Measurements from ENCODE around the gene THUMPD3.
A peak's percentile ranks its signal among the peaks of the same experiment; 100 is the strongest.

THUMPD3 gene

GRCh38 chr3:9361691-9362388 lies 1.0 kb upstream of the THUMPD3 start:
- H3K4me1 ChIP-seq (ENCODE audit: insufficient read depth, insufficient read length): no peaks in the 10 kb centered on the region
- TF ChIP-seq SUZ12 (IDR thresholded peaks at IDR 0.05; ENCODE audit: extremely low read depth, insufficient read depth, insufficient read length) (no peak), ZNF274 (IDR thresholded peaks at IDR 0.05; ENCODE audit: low read depth, low read length) (no peak), YY1 (IDR thresholded peaks at IDR 0.05; ENCODE audit: insufficient read depth, insufficient read length) (no peak)
- H3K9ac ChIP-seq (ENCODE audit: insufficient read length, low read depth): no peak overlapping the region
- no peak for DNase-seq (ENCODE audit: low read depth, low spot score)
- H3K27me3 ChIP-seq (ENCODE audit: insufficient read depth, insufficient read length): no peaks in the 10 kb centered on the region
- H3K4me3 ChIP-seq (ENCODE audit: insufficient read length, low read depth): peak overlapping the region; percentile 93
- peaks cover 42% of the 10 kb centered on the region for H3K36me3 ChIP-seq (ENCODE audit: insufficient read depth, insufficient read length, low read length)
- H3K9me3 ChIP-seq (ENCODE audit: insufficient read depth, low read length): 0 out of 2 replicates have a peak, but pooled peaks cover 6% of the 10 kb centered on the region

GRCh38 chr3:9369508-9369907 lies 6.7 kb downstream of the THUMPD3 start:
- Histone ChIP-seq H3K27me3 (ENCODE audit: insufficient read depth, insufficient read length) (no peaks in the 10 kb centered on the region), H3K9me3 (ENCODE audit: insufficient read depth, low read length) (no peaks in the 10 kb centered on the region), H3K36me3 (ENCODE audit: insufficient read depth, insufficient read length, low read length) (peaks cover 94% of the 10 kb centered on the region), H3K4me1 (ENCODE audit: insufficient read depth, insufficient read length) (no peaks in the 10 kb centered on the region), H3K4me3 (ENCODE audit: insufficient read length, low read depth) (no peak overlapping the region), H3K9ac (ENCODE audit: insufficient read length, low read depth) (no peak overlapping the region)
- TF ChIP-seq SUZ12 (IDR thresholded peaks at IDR 0.05; ENCODE audit: extremely low read depth, insufficient read depth, insufficient read length) (no peak), ZNF274 (IDR thresholded peaks at IDR 0.05; ENCODE audit: low read depth, low read length) (no peak), YY1 (IDR thresholded peaks at IDR 0.05; ENCODE audit: insufficient read depth, insufficient read length) (no peak)
- DNase-seq (ENCODE audit: low read depth, low spot score): no peak

GRCh38 chr3:9373465-9373864 lies 10.6 kb downstream of the THUMPD3 start:
- Histone ChIP-seq H3K4me1 (ENCODE audit: insufficient read depth, insufficient read length) (no peaks in the 10 kb centered on the region), H3K9me3 (ENCODE audit: insufficient read depth, low read length) (no peaks in the 10 kb centered on the region), H3K4me3 (ENCODE audit: insufficient read length, low read depth) (no peak overlapping the region), H3K9ac (ENCODE audit: insufficient read length, low read depth) (no peak overlapping the region), H3K27me3 (ENCODE audit: insufficient read depth, insufficient read length) (no peaks in the 10 kb centered on the region), H3K36me3 (ENCODE audit: insufficient read depth, insufficient read length, low read length) (peaks cover 97% of the 10 kb centered on the region)
- no peak for DNase-seq (ENCODE audit: low read depth, low spot score)
- TF ChIP-seq SUZ12 (IDR thresholded peaks at IDR 0.05; ENCODE audit: extremely low read depth, insufficient read depth, insufficient read length) (no peak), ZNF274 (IDR thresholded peaks at IDR 0.05; ENCODE audit: low read depth, low read length) (no peak), YY1 (IDR thresholded peaks at IDR 0.05; ENCODE audit: insufficient read depth, insufficient read length) (no peak)

GRCh38 chr3:9377981-9378380 lies 15.1 kb downstream of the THUMPD3 start:
- Histone ChIP-seq H3K36me3 (ENCODE audit: insufficient read depth, insufficient read length, low read length) (peaks cover 84% of the 10 kb centered on the region), H3K4me3 (ENCODE audit: insufficient read length, low read depth) (no peak overlapping the region), H3K27me3 (ENCODE audit: insufficient read depth, insufficient read length) (no peaks in the 10 kb centered on the region), H3K9ac (ENCODE audit: insufficient read length, low read depth) (no peak overlapping the region), H3K9me3 (ENCODE audit: insufficient read depth, low read length) (no peaks in the 10 kb centered on the region), H3K4me1 (ENCODE audit: insufficient read depth, insufficient read length) (no peaks in the 10 kb centered on the region)
- DNase-seq (ENCODE audit: low read depth, low spot score): no peak
- no peak for TF ChIP-seq YY1 (IDR thresholded peaks at IDR 0.05; ENCODE audit: insufficient read depth, insufficient read length)
- TF ChIP-seq ZNF274 (IDR thresholded peaks at IDR 0.05; ENCODE audit: low read depth, low read length): no peak
- no peak for TF ChIP-seq SUZ12 (IDR thresholded peaks at IDR 0.05; ENCODE audit: extremely low read depth, insufficient read depth, insufficient read length)

- Histone ChIP-seq H3K4me3 (ENCODE audit: insufficient read length, low read depth) (no peak overlapping the region), H3K27me3 (ENCODE audit: insufficient read depth, insufficient read length) (no peaks in the 10 kb centered on the region), H3K4me1 (ENCODE audit: insufficient read depth, insufficient read length) (no peaks in the 10 kb centered on the region), H3K9me3 (ENCODE audit: insufficient read depth, low read length) (no peaks in the 10 kb centered on the region), H3K9ac (ENCODE audit: insufficient read length, low read depth) (no peak overlapping the region), H3K36me3 (ENCODE audit: insufficient read depth, insufficient read length, low read length) (peaks cover 75% of the 10 kb centered on the region)
- TF ChIP-seq YY1 (IDR thresholded peaks at IDR 0.05; ENCODE audit: insufficient read depth, insufficient read length) (no peak), ZNF274 (IDR thresholded peaks at IDR 0.05; ENCODE audit: low read depth, low read length) (no peak), SUZ12 (IDR thresholded peaks at IDR 0.05; ENCODE audit: extremely low read depth, insufficient read depth, insufficient read length) (no peak)
- DNase-seq (ENCODE audit: low read depth, low spot score): no peak
Observed at GRCh38 chr3:9379327-9379726, 16.5 kb downstream of the THUMPD3 start.

GRCh38 chr3:9380014-9380413 lies 17.2 kb downstream of the THUMPD3 start:
- Histone ChIP-seq H3K4me1 (ENCODE audit: insufficient read depth, insufficient read length) (no peaks in the 10 kb centered on the region), H3K36me3 (ENCODE audit: insufficient read depth, insufficient read length, low read length) (peaks cover 74% of the 10 kb centered on the region), H3K9me3 (ENCODE audit: insufficient read depth, low read length) (no peaks in the 10 kb centered on the region), H3K4me3 (ENCODE audit: insufficient read length, low read depth) (no peak overlapping the region), H3K9ac (ENCODE audit: insufficient read length, low read depth) (no peak overlapping the region), H3K27me3 (ENCODE audit: insufficient read depth, insufficient read length) (no peaks in the 10 kb centered on the region)
- TF ChIP-seq SUZ12 (IDR thresholded peaks at IDR 0.05; ENCODE audit: extremely low read depth, insufficient read depth, insufficient read length) (no peak), ZNF274 (IDR thresholded peaks at IDR 0.05; ENCODE audit: low read depth, low read length) (no peak), YY1 (IDR thresholded peaks at IDR 0.05; ENCODE audit: insufficient read depth, insufficient read length) (no peak)
- no peak for DNase-seq (ENCODE audit: low read depth, low spot score)

- no peak for DNase-seq (ENCODE audit: low read depth, low spot score)
- no peak overlapping the region for H3K4me3 ChIP-seq (ENCODE audit: insufficient read length, low read depth)
- TF ChIP-seq SUZ12 (IDR thresholded peaks at IDR 0.05; ENCODE audit: extremely low read depth, insufficient read depth, insufficient read length) (no peak), ZNF274 (IDR thresholded peaks at IDR 0.05; ENCODE audit: low read depth, low read length) (no peak), YY1 (IDR thresholded peaks at IDR 0.05; ENCODE audit: insufficient read depth, insufficient read length) (no peak)
- no peaks in the 10 kb centered on the region for H3K9me3 ChIP-seq (ENCODE audit: insufficient read depth, low read length)
- no peak overlapping the region for H3K9ac ChIP-seq (ENCODE audit: insufficient read length, low read depth)
- no peaks in the 10 kb centered on the region for H3K4me1 ChIP-seq (ENCODE audit: insufficient read depth, insufficient read length)
- no peaks in the 10 kb centered on the region for H3K27me3 ChIP-seq (ENCODE audit: insufficient read depth, insufficient read length)
- peaks cover 74% of the 10 kb centered on the region for H3K36me3 ChIP-seq (ENCODE audit: insufficient read depth, insufficient read length, low read length)
Observed at GRCh38 chr3:9384141-9384828, 21.4 kb downstream of the THUMPD3 start.

Data from NT2/D1 (cell line).